ENCODE results near the gene ADAP1.

ADAP1 gene

GRCh38 chr7:972110-972509, 17.6 kb upstream of the ADAP1 start:
- no peak for DNase-seq (ENCODE audit: low read depth)
- no peak overlapping the region for H3K4me3 ChIP-seq (ENCODE audit: low read length)
- no peak for TF ChIP-seq CTCF (IDR thresholded peaks at IDR 0.05; ENCODE audit: insufficient read depth, low read depth, low read length, missing control alignments)

- TF ChIP-seq CTCF (IDR thresholded peaks at IDR 0.05; ENCODE audit: insufficient read depth, low read depth, low read length, missing control alignments), result no peak
- no peak overlapping the region for H3K4me3 ChIP-seq (ENCODE audit: low read length)
- DNase-seq (ENCODE audit: low read depth), result no peak
Observed at GRCh38 chr7:970744-971143, 16.3 kb upstream of the ADAP1 start.

GRCh38 chr7:969403-969802, 14.9 kb upstream of the ADAP1 start:
- DNase-seq (ENCODE audit: low read depth), result no peak
- no peak overlapping the region for H3K4me3 ChIP-seq (ENCODE audit: low read length)
- TF ChIP-seq CTCF (IDR thresholded peaks at IDR 0.05; ENCODE audit: insufficient read depth, low read depth, low read length, missing control alignments), result no peak

DNA sequence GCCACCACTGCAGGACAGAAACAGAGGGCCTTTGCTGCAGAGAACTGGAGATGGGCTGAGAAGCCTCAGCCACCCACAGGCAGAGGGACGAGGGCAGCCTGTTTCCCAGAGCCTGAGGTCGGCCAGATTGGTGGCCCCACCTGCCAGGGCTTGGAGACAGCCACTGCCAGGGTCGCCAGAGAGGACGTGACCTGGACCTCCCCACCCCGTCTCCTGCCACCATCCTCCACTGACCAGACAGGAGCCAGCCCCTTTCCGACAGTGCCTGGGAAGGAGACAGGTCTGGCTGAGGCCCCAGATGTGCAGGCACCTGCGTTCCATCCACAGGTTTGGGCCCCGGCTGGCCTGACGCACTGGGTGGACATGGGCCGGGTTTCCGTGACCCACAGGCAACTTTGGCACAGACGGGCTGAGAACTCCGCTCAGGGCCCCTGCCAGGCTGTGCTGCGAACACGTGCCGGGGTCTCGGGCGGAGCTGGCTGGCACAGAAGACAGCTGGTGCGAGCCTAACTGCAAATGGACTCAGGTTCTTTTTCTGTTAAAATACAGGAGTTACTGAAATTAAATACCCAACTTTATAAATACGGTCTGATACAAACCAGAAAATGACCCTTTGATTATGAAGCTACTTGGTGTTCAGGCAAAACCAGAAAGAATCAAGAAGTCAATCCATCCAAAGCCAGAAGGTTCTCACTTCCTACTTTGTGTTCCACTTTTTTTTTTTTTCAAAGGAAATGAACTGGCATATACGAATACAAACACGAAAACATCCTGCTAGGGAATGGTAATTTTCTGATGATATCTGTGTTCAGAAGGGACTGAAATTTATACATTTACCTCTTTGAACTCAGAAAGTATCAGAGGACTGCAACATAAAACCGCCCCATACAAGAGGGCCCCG, 14.0 kb upstream of the ADAP1 start:
- TF ChIP-seq CTCF (IDR thresholded peaks at IDR 0.05; ENCODE audit: insufficient read depth, low read depth, low read length, missing control alignments), result no peak
- no peak for DNase-seq (ENCODE audit: low read depth)
- no peak overlapping the region for H3K4me3 ChIP-seq (ENCODE audit: low read length)

- TF ChIP-seq CTCF (IDR thresholded peaks at IDR 0.05; ENCODE audit: insufficient read depth, low read depth, low read length, missing control alignments), result no peak
- DNase-seq (ENCODE audit: low read depth), result no peak
- H3K4me3 ChIP-seq (ENCODE audit: low read length), result no peak overlapping the region
Observed at GRCh38 chr7:967361-968082, 13.0 kb upstream of the ADAP1 start.

GRCh38 chr7:966291-967069, 12.0 kb upstream of the ADAP1 start:
- no peak for DNase-seq (ENCODE audit: low read depth)
- no peak for TF ChIP-seq CTCF (IDR thresholded peaks at IDR 0.05; ENCODE audit: insufficient read depth, low read depth, low read length, missing control alignments)
- H3K4me3 ChIP-seq (ENCODE audit: low read length), result no peak overlapping the region

Data from epithelial cell of esophagus (primary cell).